ENCODE measurements around the gene USP3. TPM values are rescaled to one million over a fixed set of nuclear protein-coding genes. Genes with fewer than 3 reads are reported as not detected.
A peak's percentile ranks its signal among the peaks of the same experiment; 100 is the strongest.

USP3 gene
- total and polyA plus RNA-seq, 2 donors (not counting 1 experiment from before 2014, with no cell fraction given), result 43.4 to 152 TPM

DNA sequence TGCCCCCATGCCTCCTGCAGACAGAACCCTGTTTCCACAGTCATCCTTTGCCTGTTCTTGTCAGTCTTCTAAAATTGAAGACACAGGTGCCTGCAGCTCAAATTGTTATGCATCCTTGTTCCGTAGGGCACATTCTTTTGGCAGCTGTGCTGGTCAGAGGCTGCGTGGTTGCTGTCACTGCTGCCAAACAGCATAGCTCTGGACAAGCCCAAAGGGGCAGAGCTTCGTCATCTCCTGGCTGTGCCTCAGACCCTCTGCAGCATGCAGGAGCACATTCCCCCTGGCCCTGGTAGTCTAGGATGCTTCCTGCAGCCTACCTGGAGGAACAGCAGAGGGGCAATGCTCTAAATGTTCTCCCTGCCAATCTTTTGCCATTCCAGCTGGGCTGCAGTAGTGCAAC, 90.7 kb downstream of the USP3 start:
- Mint-ChIP-seq H3K27me3 (no peaks in the 10 kb centered on the region), H3K27ac (peak overlapping the region; percentile 90), H3K9me3 (ENCODE audit: insufficient read depth) (no peaks in the 10 kb centered on the region), H3K4me1 (peaks cover 70% of the 10 kb centered on the region), H3K4me3 (peak overlapping the region; percentile 16)
- DNase-seq (no peak), ATAC-seq (ENCODE audit: low read depth) (no peak)
- H3K9me3 ChIP-seq (ENCODE audit: control extremely low read depth in 1 of 3, control insufficient read depth in 2 of 3, insufficient read depth in 1 of 3, low read length in 2 of 3), result no peaks in the 10 kb centered on the region
- CTCF ChIA-PET, result interaction anchor here (0.8 to 4.9 kb wide), 7 partner anchors 10 to 473 kb away, joined by 3 to 31 read pairs (median 4); no protein-coding TSS in a partner anchor
- H4K20me1 ChIP-seq (ENCODE audit: control insufficient read depth, insufficient read depth, low read length, poor library complexity, severe bottlenecking), result no peaks in the 10 kb centered on the region
- no peaks in the 10 kb centered on the region for H3K79me2 ChIP-seq (ENCODE audit: control insufficient read depth, insufficient read depth, low read length)
- H2AFZ ChIP-seq (ENCODE audit: insufficient read depth, low read depth, low read length, poor library complexity, severe bottlenecking), result peak overlapping the region; percentile 8
- peak overlapping the region; percentile 40 to 76 for H3K27ac ChIP-seq (ENCODE audit: low read length in 2 of 2)
- TF ChIP-seq CTCF (IDR thresholded peaks at IDR 0.05) (no peak), EZH2 (IDR thresholded peaks at IDR 0.05; ENCODE audit: borderline replicate concordance, insufficient read depth, low read depth, low read length, poor library complexity, severe bottlenecking) (no peak)
- H3K9ac ChIP-seq (ENCODE audit: low read length), result no peak overlapping the region
- peaks cover 37 to 54% of the 10 kb centered on the region in 2 donors for H3K4me1 ChIP-seq (ENCODE audit: control insufficient read depth in 2 of 2, insufficient read depth in 2 of 2, low read length in 2 of 2)
- intact Hi-C loops (cut with micrococcal nuclease), result loop anchor here (10.0 kb wide), 1 partner anchor 50 kb away; no protein-coding TSS in a partner anchor
- peak overlapping the region; percentile 44 for H3K4me2 ChIP-seq (replicated peaks; ENCODE audit: low read depth, low read length, poor library complexity, severe bottlenecking)
- WGBS (ENCODE audit: insufficient coverage), result 85% methylated on average over 3 of the region's 3 CpGs
- H3K27me3 ChIP-seq (replicated peaks in 1 of 4; ENCODE audit: control extremely low read depth in 1 of 4, control insufficient read depth in 3 of 4, insufficient read depth in 4 of 4, low read length in 3 of 4), result no peaks in the 10 kb centered on the region
- peaks cover 0 to 26% of the 10 kb centered on the region in 2 experiments for H3K36me3 ChIP-seq (replicated peaks in 1 of 2; ENCODE audit: control extremely low read depth in 1 of 2, control insufficient read depth in 1 of 2, extremely low read depth in 1 of 2, insufficient read depth in 2 of 2, low read length in 1 of 2)
- H3K4me3 ChIP-seq (ENCODE audit: control extremely low read depth in 1 of 5, extremely low read depth in 1 of 5, insufficient read depth in 1 of 5, low read depth in 2 of 5, low read length in 4 of 5), result no peak overlapping the region
- POLR2A ChIA-PET, result no interaction called here

GRCh38 chr15:63595688-63596087, 91.3 kb downstream of the USP3 start:
- Mint-ChIP-seq H3K4me1 (peaks cover 74% of the 10 kb centered on the region), H3K27ac (peak overlapping the region; percentile 90), H3K9me3 (ENCODE audit: insufficient read depth) (no peaks in the 10 kb centered on the region), H3K4me3 (no peak overlapping the region), H3K27me3 (no peaks in the 10 kb centered on the region)
- CTCF ChIA-PET, result interaction anchor here (0.6 to 4.9 kb wide), 7 partner anchors 13 to 317 kb away, joined by 3 to 31 read pairs (median 4); no protein-coding TSS in a partner anchor
- intact Hi-C loops (cut with micrococcal nuclease), result loop anchor here (10.0 kb wide), 1 partner anchor 51 kb away; no protein-coding TSS in a partner anchor
- no peak for ATAC-seq (ENCODE audit: low read depth)
- H3K4me1 ChIP-seq (ENCODE audit: control insufficient read depth in 2 of 2, insufficient read depth in 2 of 2, low read length in 2 of 2), result peaks cover 40 to 58% of the 10 kb centered on the region in 2 donors
- peaks cover 0 to 21% of the 10 kb centered on the region in 2 experiments for H3K36me3 ChIP-seq (replicated peaks in 1 of 2; ENCODE audit: control extremely low read depth in 1 of 2, control insufficient read depth in 1 of 2, extremely low read depth in 1 of 2, insufficient read depth in 2 of 2, low read length in 1 of 2)
- peak overlapping the region; percentile 8 for H2AFZ ChIP-seq (ENCODE audit: insufficient read depth, low read depth, low read length, poor library complexity, severe bottlenecking)
- POLR2A ChIA-PET, result no interaction called here
- H3K9me3 ChIP-seq (ENCODE audit: control extremely low read depth in 1 of 3, control insufficient read depth in 2 of 3, insufficient read depth in 1 of 3, low read length in 2 of 3), result no peaks in the 10 kb centered on the region
- DNase-seq, result no peak
- no peak overlapping the region for H3K4me3 ChIP-seq (ENCODE audit: control extremely low read depth in 1 of 5, extremely low read depth in 1 of 5, insufficient read depth in 1 of 5, low read depth in 2 of 5, low read length in 4 of 5)
- peak overlapping the region; percentile 44 for H3K4me2 ChIP-seq (replicated peaks; ENCODE audit: low read depth, low read length, poor library complexity, severe bottlenecking)
- no peaks in the 10 kb centered on the region for H4K20me1 ChIP-seq (ENCODE audit: control insufficient read depth, insufficient read depth, low read length, poor library complexity, severe bottlenecking)
- H3K27me3 ChIP-seq (replicated peaks in 1 of 4; ENCODE audit: control extremely low read depth in 1 of 4, control insufficient read depth in 3 of 4, insufficient read depth in 4 of 4, low read length in 3 of 4), result no peaks in the 10 kb centered on the region
- WGBS (ENCODE audit: insufficient coverage), result no CpG with 5 or more reads among the region's 1 CpG
- no peaks in the 10 kb centered on the region for H3K79me2 ChIP-seq (ENCODE audit: control insufficient read depth, insufficient read depth, low read length)
- no peak for TF ChIP-seq EZH2 (IDR thresholded peaks at IDR 0.05; ENCODE audit: borderline replicate concordance, insufficient read depth, low read depth, low read length, poor library complexity, severe bottlenecking)
- no peak for TF ChIP-seq CTCF (IDR thresholded peaks at IDR 0.05)
- H3K9ac ChIP-seq (ENCODE audit: low read length), result no peak overlapping the region
- H3K27ac ChIP-seq (ENCODE audit: low read length in 2 of 2), result peak overlapping the region; percentile 40 to 76

Data from B cell (primary cell).